H1 (cell line): ENCODE data around the gene CWC15. TPM values are rescaled to one million over a fixed set of nuclear protein-coding genes. Genes with fewer than 3 reads are reported as not detected.

Experiments used
- CTCF ChIA-PET: fragments of 300-600 bp; sonication (Branson Sonifier 250); formaldehyde crosslinking; loops from one replicate; lab custom pipeline; 2021; ENCODE audit not compliant: partially characterized antibody; lab: Charles Lee
- POLR2A ChIA-PET: fragments of 300-600 bp; sonication (Branson Sonifier 250); formaldehyde crosslinking; loops from one replicate; lab custom pipeline; 2021; ENCODE audit warnings: inconsistent platforms; ENCODE audit not compliant: partially characterized antibody; lab: Charles Lee
- DNase-seq, 2 experiments: peaks; one replicate each; pipeline versions ENCODE4 v3.0.0 to v3.0.0-alpha.2; 2010 to 2022; ENCODE audit warnings: low spot score in 2 of 2, low read depth in 1 of 2, mixed read lengths in 1 of 2
- FAIRE-seq: peaks from 2 replicates; lab custom pipeline; 2011; peaks lifted over from hg19 to GRCh38; lab: Jason Lieb, UNC
- H2AFZ ChIP-seq: 2 replicates; pipeline ENCODE4 v1.8.1; 2012; ENCODE audit warnings: low read length, inconsistent platforms
- H2AK5ac ChIP-seq: 2 replicates; pipeline ENCODE4 v1.6.1; 2013; ENCODE audit warnings: low read depth, low read length
- H2BK120ac ChIP-seq: replicated peaks from 2 replicates; pipeline ENCODE3; 2013; ENCODE audit warnings: low read depth, low read length, inconsistent platforms
- H2BK12ac ChIP-seq: 2 replicates; pipeline ENCODE4 v1.6.1; 2013; ENCODE audit warnings: low read depth, low read length
- H2BK15ac ChIP-seq: 2 replicates; pipeline ENCODE4 v1.6.1; 2013; ENCODE audit warnings: low read length
- H2BK20ac ChIP-seq: 2 replicates; pipeline ENCODE4 v1.6.1; 2013; ENCODE audit warnings: low read length
- H2BK5ac ChIP-seq: 2 replicates; pipeline ENCODE4 v1.6.1; 2013; ENCODE audit warnings: low read depth, low read length
- H3K14ac ChIP-seq: 2 replicates; pipeline ENCODE4 v1.6.1; 2013; ENCODE audit warnings: inconsistent platforms; ENCODE audit not compliant: insufficient read length
- H3K18ac ChIP-seq: 2 replicates; pipeline ENCODE4 v1.6.1; 2013; ENCODE audit warnings: low read length; ENCODE audit errors: extremely low read depth
- H3K23ac ChIP-seq: 2 replicates; pipeline ENCODE4 v1.6.1; 2013; ENCODE audit warnings: inconsistent platforms; ENCODE audit not compliant: insufficient read length
- H3K23me2 ChIP-seq: 2 replicates; pipeline ENCODE4 v1.6.1; 2013; ENCODE audit warnings: low read depth, low read length
- H3K27ac ChIP-seq: 2 replicates; pipeline ENCODE4 v1.6.1; 2011; ENCODE audit warnings: low read depth, low read length, inconsistent platforms
- H3K27me3 ChIP-seq, 4 experiments: replicated peaks in 1 of 4; 1 replicate in 1 of 4; 2 replicates in 3 of 4; pipeline versions ENCODE4 v1.6.1 to v1.8.1; 2011 to 2013; ENCODE audit warnings: low read length in 3 of 4, mild to moderate bottlenecking in 3 of 4, inconsistent platforms in 2 of 4, mixed read lengths in 2 of 4, moderate library complexity in 1 of 4; ENCODE audit not compliant: control insufficient read depth in 3 of 4, insufficient read depth in 3 of 4; ENCODE audit errors: extremely low read depth in 1 of 4
- H3K36me3 ChIP-seq, 4 experiments: 2 replicates each; pipeline versions ENCODE4 v1.6.1 to v1.8.1; 2011 to 2013; ENCODE audit warnings: mild to moderate bottlenecking in 4 of 4, low read length in 3 of 4, moderate library complexity in 2 of 4, control low read depth in 1 of 4, inconsistent platforms in 1 of 4; ENCODE audit not compliant: insufficient read depth in 4 of 4, control insufficient read depth in 2 of 4
- H3K4ac ChIP-seq: replicated peaks from 2 replicates; pipeline ENCODE3; 2013; ENCODE audit warnings: low read length, low read depth, mixed read lengths, inconsistent platforms; ENCODE audit not compliant: insufficient read length
- H3K4me1 ChIP-seq, 4 experiments: replicated peaks in 1 of 4; 1 replicate in 1 of 4; 2 replicates in 3 of 4; pipeline versions ENCODE4 v1.6.1 to v1.8.1; 2011 to 2013; ENCODE audit warnings: low read length in 3 of 4, inconsistent platforms in 2 of 4, mixed read lengths in 1 of 4; ENCODE audit not compliant: insufficient read depth in 4 of 4, control insufficient read depth in 3 of 4
- H3K4me2 ChIP-seq, 2 experiments: 2 replicates each; pipeline versions ENCODE4 v1.6.1 to v1.8.1; 2011 to 2013; ENCODE audit warnings: low read depth in 2 of 2, low read length in 2 of 2, control low read depth in 1 of 2, inconsistent platforms in 1 of 2, mild to moderate bottlenecking in 1 of 2; ENCODE audit not compliant: insufficient read depth in 1 of 2
- H3K4me3 ChIP-seq, 4 experiments: fragments of 200-600, 300-600 bp in 1 of 4; sonication (generic), shearing (Covaris generic), sonication (Bioruptor Twin) in 1 of 4; 2 replicates each; pipeline versions ENCODE4 v1.5.1 to v1.8.1; 2011 to 2016; ENCODE audit warnings: low read length in 4 of 4, low read depth in 3 of 4, control low read depth in 2 of 4, inconsistent platforms in 2 of 4, mild to moderate bottlenecking in 2 of 4, mixed read lengths in 1 of 4, moderate library complexity in 1 of 4; ENCODE audit not compliant: insufficient read depth in 2 of 4; ENCODE audit errors: extremely low read depth in 1 of 4
- H3K56ac ChIP-seq: replicated peaks from 2 replicates; pipeline ENCODE3; 2013; ENCODE audit warnings: low read depth, mild to moderate bottlenecking, mixed read lengths, low read length, inconsistent platforms; ENCODE audit not compliant: insufficient read length
- H3K79me1 ChIP-seq: 2 replicates; pipeline ENCODE4 v1.6.1; 2013; ENCODE audit warnings: low read depth, low read length, control low read depth
- H3K79me2 ChIP-seq, 2 experiments: 2 replicates each; pipeline versions ENCODE4 v1.6.1 to v1.8.1; 2012 to 2013; ENCODE audit warnings: low read length in 2 of 2, mild to moderate bottlenecking in 2 of 2, inconsistent platforms in 1 of 2; ENCODE audit not compliant: insufficient read depth in 2 of 2, control insufficient read depth in 1 of 2
- H3K9ac ChIP-seq, 4 experiments: replicated peaks in 1 of 4; 1 replicate in 1 of 4; 2 replicates in 3 of 4; pipeline versions ENCODE4 v1.6.1 to v1.8.1; 2011 to 2013; ENCODE audit warnings: low read depth in 3 of 4, low read length in 3 of 4, control low read depth in 2 of 4, mild to moderate bottlenecking in 2 of 4, moderate library complexity in 2 of 4, inconsistent platforms in 1 of 4; ENCODE audit errors: extremely low read depth in 1 of 4
- H3K9me3 ChIP-seq, 2 experiments: 2 replicates each; pipeline versions ENCODE4 v1.6.1 to v1.8.1; 2012 to 2013; ENCODE audit warnings: mild to moderate bottlenecking in 2 of 2, moderate library complexity in 2 of 2, control low read depth in 1 of 2, inconsistent platforms in 1 of 2, low read depth in 1 of 2, low read length in 1 of 2, mixed read lengths in 1 of 2; ENCODE audit not compliant: insufficient read depth in 2 of 2
- H4K20me1 ChIP-seq, 2 experiments: replicated peaks in 1 of 2; 2 replicates each; pipeline versions ENCODE3 to v1.8.1; 2011 to 2013; ENCODE audit warnings: inconsistent platforms in 2 of 2, low read length in 2 of 2, mild to moderate bottlenecking in 1 of 2; ENCODE audit not compliant: insufficient read depth in 2 of 2, control insufficient read depth in 1 of 2
- H4K5ac ChIP-seq: 2 replicates; pipeline ENCODE4 v1.6.1; 2013; ENCODE audit warnings: low read length, low read depth, mixed read lengths, inconsistent platforms; ENCODE audit not compliant: insufficient read length
- H4K8ac ChIP-seq: 2 replicates; pipeline ENCODE4 v1.8.0; 2013; ENCODE audit warnings: mild to moderate bottlenecking, moderate library complexity, low read length, inconsistent platforms; ENCODE audit not compliant: insufficient read depth; ENCODE audit errors: extremely low read depth
- H4K91ac ChIP-seq: replicated peaks from 2 replicates; pipeline ENCODE3; 2013; ENCODE audit warnings: low read length, mixed read lengths, inconsistent platforms; ENCODE audit not compliant: insufficient read length
- BRCA1 ChIP-seq: IDR thresholded peaks from 2 replicates; pipeline ENCODE4 v1.6.1; 2012; ENCODE audit warnings: low read depth, low read length, improper control_type of control experiment
- CBX5 ChIP-seq: fragments of 300-800, 300-1000 bp; sonication (generic); IDR thresholded peaks from 2 replicates; pipeline ENCODE4 v1.7.1; 2016; ENCODE audit warnings: antibody characterized with exemption, low read length, low read depth
- CBX8 ChIP-seq: fragments of 300-800, 300-1000 bp; sonication (generic); IDR thresholded peaks from 2 replicates; pipeline ENCODE4 v1.7.1; 2016; ENCODE audit warnings: low read depth, low read length, borderline replicate concordance
- JUND ChIP-seq: IDR thresholded peaks from 2 replicates; pipeline ENCODE4 v1.6.1; 2011; ENCODE audit warnings: mild to moderate bottlenecking, improper control_type of control experiment, low read length
- KDM4A ChIP-seq: IDR thresholded peaks from one replicate; pipeline ENCODE4 v1.7.1; 2012; ENCODE audit warnings: low read depth, mild to moderate bottlenecking, moderate library complexity, low read length, inconsistent platforms; ENCODE audit not compliant: severe bottlenecking
- POLR2A ChIP-seq, 2 experiments: IDR thresholded peaks; 1 replicate in 1 of 2; 2 replicates in 1 of 2; pipeline ENCODE4 v1.6.1; 2011; ENCODE audit warnings: low read depth in 2 of 2, low read length in 2 of 2, mild to moderate bottlenecking in 2 of 2; ENCODE audit errors: control extremely low read depth in 1 of 2
- POU5F1 ChIP-seq: IDR thresholded peaks from 2 replicates; pipeline ENCODE4 v1.6.1; 2011; ENCODE audit warnings: low read depth, mild to moderate bottlenecking, low read length, moderate library complexity
- TAF1 ChIP-seq: IDR thresholded peaks from 2 replicates; pipeline ENCODE4 v1.6.1; 2011; ENCODE audit warnings: mild to moderate bottlenecking, low read depth, low read length
- TEAD4 ChIP-seq: IDR thresholded peaks from 2 replicates; pipeline ENCODE4 v1.6.1; 2012; ENCODE audit warnings: low read depth, low read length, inconsistent platforms, mixed read lengths
- WGBS, 2 experiments: shearing (Covaris generic) in 1 of 2; methylation state at CpG; one replicate each; pipeline versions ENCODE4 v1.1.6 to v1.1.7; 2013 to 2015; ENCODE audit warnings: low lambda C conversion rate in 2 of 2, mixed read lengths in 2 of 2, inconsistent platforms in 1 of 2, low coverage in 1 of 2, missing lambda C conversion rate in 1 of 2; ENCODE audit not compliant: insufficient replicate concordance in 2 of 2, insufficient coverage in 1 of 2, insufficient read length in 1 of 2; ENCODE audit errors: extremely low coverage in 1 of 2, missing lambda C conversion rate in 1 of 2; 5-methylcytosine and 5-hydroxymethylcytosine counted together
- polyA plus RNA-seq, 7 experiments: library from polyadenylated mRNA; depleted of rRNA in 3 of 7; stranded (reverse) in 5 of 7; unstranded in 2 of 7; fragments of >200 nt in 5 of 7; fragments of 200-250 nt in 2 of 7; gene quantifications; 1 replicate in 5 of 7; 2 replicates in 1 of 7; 4 replicates in 1 of 7; pipeline versions ENCODE4 v1.2.1 to v1.2.3, GENCODE V29; 2011 to 2013; ENCODE audit warnings: missing spikeins in 2 of 7, mixed read lengths in 2 of 7
- total RNA-seq: library from RNA; stranded (reverse); fragmentation: NEBNext Ultra II Directional; extraction: Animal tissue kit (Norgen Biotek cat#: 25700); gene quantifications from 2 replicates; pipeline ENCODE4 v1.2.1, GENCODE V29; 2021

The CWC15 gene
- total and polyA plus RNA-seq, 2 of the 8 experiments (the other 6 are each of a cell fraction or from before 2014, with no cell fraction given) = 15.7 to 59.4 TPM

DNA sequence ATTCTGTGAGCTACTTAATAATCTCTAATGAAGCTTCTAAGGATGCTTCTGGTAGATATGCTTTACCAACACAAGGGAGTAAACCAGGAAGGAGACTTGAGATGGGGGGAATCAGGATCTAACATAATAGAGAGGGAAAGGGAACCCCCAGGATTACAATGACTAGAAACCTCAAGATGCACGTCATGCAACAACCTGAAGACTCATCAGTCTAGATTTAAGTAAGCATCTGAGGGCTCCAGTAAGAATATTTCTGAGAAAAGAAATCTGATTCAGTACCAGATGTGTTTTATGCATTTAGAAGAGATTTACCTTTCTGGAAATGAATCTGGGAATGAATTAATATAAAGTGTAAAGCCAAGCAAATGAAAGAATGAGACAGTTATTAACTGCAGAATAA, 15.4 kb upstream of the CWC15 start:
- FAIRE-seq = no peak
- WGBS, 2 experiments = 79% methylated on average over 1 of the region's 1 CpG; no CpG with 5 or more reads in 1 of the 2 experiments

More for the DNA sequence above, 15.4 kb upstream of the CWC15 start:
- no peak overlapping the region for H2BK20ac ChIP-seq
- TF ChIP-seq JUND = no peak
- no peak for TF ChIP-seq POU5F1
- TF ChIP-seq KDM4A = no peak
- no peak for TF ChIP-seq TEAD4
- no peak for TF ChIP-seq TAF1
- TF ChIP-seq BRCA1 = no peak
- TF ChIP-seq POLR2A (IDR thresholded peaks at IDR 0.05; ENCODE audit: control extremely low read depth in 1 of 2, low read depth in 2 of 2, low read length in 2 of 2) = no peak
- TF ChIP-seq CBX8 = no peak
- no peak for TF ChIP-seq CBX5
- no peaks in the 10 kb centered on the region for H4K20me1 ChIP-seq
- H2BK5ac ChIP-seq = no peak overlapping the region
- H3K9ac ChIP-seq = no peak overlapping the region
- H3K23ac ChIP-seq = no peak overlapping the region
- H4K8ac ChIP-seq = no peak overlapping the region
- no peaks in the 10 kb centered on the region for H3K79me2 ChIP-seq
- H3K36me3 ChIP-seq = no peaks in the 10 kb centered on the region
- DNase-seq = no peak
- no peak overlapping the region for H2BK12ac ChIP-seq
- no peaks in the 10 kb centered on the region for H3K4me1 ChIP-seq
- no peak overlapping the region for H4K5ac ChIP-seq
- H2AK5ac ChIP-seq = no peak overlapping the region
- ChIA-PET POLR2A (no interaction called here), CTCF (no interaction called here)
- no peak overlapping the region for H3K4ac ChIP-seq
- H4K91ac ChIP-seq = no peak overlapping the region
- H3K18ac ChIP-seq = no peak overlapping the region
- no peaks in the 10 kb centered on the region; a peak in 1 of 7 replicates for H3K27me3 ChIP-seq
- no peak overlapping the region for H2AFZ ChIP-seq
- no peak overlapping the region for H3K56ac ChIP-seq
- no peak overlapping the region for H2BK120ac ChIP-seq
- no peaks in the 10 kb centered on the region for H3K79me1 ChIP-seq
- H3K9me3 ChIP-seq = no peaks in the 10 kb centered on the region
- no peak overlapping the region for H2BK15ac ChIP-seq
- no peaks in the 10 kb centered on the region for H3K23me2 ChIP-seq
- no peak overlapping the region for H3K14ac ChIP-seq
- no peak overlapping the region for H3K27ac ChIP-seq
- H3K4me2 ChIP-seq = no peak overlapping the region
- H3K4me3 ChIP-seq = no peak overlapping the region
